GM19397 (cell line): ENCODE results near the gene FAM53B.

Experiments
- ATAC-seq: cut with Tn5 transposase; IDR thresholded peaks from one replicate; pipeline ENCODE4 v1.9.1; 2021; ENCODE audit warnings: mild to moderate bottlenecking, moderate library complexity; ENCODE audit not compliant: unreplicated experiment

Gene FAM53B

GRCh38 chr10:124698545-124699469, 45.4 kb downstream of the FAM53B start:
- no peak for ATAC-seq

GRCh38 chr10:124697837-124698544, 46.2 kb downstream of the FAM53B start:
- ATAC-seq, result no peak

GRCh38 chr10:124697443-124697836, 46.7 kb downstream of the FAM53B start:
- no peak for ATAC-seq

DNA sequence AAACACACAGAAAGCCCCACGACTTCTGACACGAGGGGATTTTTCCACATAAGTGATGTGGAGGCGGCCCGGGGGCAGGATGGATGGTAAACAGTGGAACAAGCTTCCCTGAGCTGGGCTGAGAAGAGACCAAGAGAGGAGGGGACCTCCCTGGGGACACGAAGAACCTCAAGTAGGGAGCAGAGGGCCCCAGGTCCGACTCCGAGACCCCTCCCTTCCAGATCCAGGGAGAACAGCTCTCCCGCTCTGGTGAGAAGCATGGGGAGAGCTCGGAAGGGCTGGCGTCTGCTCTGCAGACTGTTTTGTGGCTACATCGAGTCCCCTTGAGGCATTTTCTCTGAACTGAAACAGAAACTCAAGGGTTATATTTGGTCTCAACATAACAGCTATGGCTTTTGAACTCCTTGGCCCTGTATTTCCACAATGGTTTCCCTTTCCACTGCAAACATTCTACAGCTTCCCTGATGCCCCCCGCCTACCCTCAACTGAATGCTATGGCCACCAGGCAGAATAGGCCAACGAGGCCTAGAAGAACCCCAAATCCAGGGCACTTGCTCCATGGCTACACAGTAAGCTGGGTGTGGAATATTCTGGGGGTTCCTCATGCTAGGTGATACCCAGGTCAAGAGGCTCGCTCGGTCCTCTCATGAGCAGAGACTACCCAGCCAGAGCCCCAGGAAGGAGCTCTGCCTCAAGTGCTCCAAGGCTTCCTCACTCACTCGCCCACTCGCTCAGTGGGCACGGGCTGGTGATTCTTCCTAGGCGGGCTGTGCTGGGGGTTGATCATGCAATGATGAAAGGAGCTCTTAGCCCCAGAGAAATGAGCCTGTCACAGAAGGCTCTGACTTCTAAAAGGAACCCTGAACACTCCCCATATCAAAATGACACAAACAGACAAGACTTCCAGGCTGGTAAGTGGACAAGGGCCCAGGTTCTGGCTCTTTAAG, 47.5 kb downstream of the FAM53B start:
- ATAC-seq, result peak; percentile 49

DNA sequence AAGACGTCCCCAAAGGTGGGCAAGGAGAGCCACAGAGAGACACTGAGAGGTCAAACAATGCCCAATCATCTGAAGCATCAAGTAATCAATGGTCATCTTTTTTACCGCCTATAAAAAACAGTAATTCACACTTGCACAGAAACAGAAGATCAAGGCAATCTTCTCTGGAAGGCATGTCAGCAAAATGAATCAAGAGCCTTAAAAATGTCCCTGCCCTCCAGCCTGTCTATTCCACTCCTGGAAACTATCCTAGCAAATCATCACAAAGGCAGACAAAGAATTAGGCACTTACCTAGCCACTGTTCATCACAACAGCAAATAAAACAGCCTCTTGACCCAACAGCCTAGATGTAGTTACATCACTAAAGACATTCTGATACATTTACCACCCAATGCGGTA, 48.9 kb downstream of the FAM53B start:
- no peak for ATAC-seq

- no peak for ATAC-seq
These were observed 49.5 kb downstream of the FAM53B start for GRCh38 chr10:124694481-124695220.

DNA sequence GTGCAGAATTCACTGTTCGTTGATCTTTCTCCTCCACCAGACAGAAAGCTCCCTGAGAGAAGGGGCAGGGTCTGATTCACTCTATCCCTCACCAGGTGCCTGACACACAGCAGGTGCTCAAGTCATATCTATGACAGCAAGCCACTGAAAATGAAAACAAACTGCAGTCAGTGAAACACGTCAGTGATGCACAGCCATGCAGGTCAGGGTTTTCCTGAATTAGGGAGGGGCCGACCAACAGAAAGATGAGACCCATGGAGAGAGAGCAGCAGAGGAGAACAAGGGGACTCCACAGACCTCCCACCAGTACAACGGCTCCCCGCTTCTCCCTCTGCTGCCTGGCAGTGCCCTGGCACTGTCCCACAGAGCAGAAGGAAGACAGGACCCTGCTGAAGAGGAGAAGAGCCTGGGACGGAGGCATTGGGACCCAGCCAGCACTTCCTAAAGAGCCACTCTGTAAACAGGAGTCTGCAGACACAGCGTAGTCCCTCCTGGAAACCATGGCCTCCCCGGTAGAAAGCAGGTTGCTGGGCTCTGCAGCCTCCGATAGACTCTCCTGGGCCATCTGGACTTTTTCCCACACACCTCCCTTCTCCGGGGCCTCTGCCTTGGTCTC, 50.3 kb downstream of the FAM53B start:
- ATAC-seq, result no peak

GRCh38 chr10:124693396-124693795, 50.8 kb downstream of the FAM53B start:
- no peak for ATAC-seq

DNA sequence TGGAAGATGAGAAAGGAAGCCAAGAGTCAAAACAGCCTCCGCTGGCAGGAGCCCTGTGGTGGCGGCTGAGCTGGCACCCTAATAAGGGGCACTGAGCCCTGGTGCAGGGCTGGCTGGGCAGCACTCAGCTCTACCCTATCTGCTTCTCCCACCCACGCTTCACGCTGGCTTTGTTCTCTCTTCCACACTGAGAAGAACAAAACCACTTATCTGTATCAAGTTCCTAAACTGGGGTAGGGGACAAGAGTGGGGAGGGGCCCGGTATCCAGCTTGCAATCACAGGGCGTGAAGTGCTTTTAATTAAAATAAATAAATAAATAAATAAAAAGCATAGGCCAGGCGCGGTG, 52.1 kb downstream of the FAM53B start:
- no peak for ATAC-seq

DNA sequence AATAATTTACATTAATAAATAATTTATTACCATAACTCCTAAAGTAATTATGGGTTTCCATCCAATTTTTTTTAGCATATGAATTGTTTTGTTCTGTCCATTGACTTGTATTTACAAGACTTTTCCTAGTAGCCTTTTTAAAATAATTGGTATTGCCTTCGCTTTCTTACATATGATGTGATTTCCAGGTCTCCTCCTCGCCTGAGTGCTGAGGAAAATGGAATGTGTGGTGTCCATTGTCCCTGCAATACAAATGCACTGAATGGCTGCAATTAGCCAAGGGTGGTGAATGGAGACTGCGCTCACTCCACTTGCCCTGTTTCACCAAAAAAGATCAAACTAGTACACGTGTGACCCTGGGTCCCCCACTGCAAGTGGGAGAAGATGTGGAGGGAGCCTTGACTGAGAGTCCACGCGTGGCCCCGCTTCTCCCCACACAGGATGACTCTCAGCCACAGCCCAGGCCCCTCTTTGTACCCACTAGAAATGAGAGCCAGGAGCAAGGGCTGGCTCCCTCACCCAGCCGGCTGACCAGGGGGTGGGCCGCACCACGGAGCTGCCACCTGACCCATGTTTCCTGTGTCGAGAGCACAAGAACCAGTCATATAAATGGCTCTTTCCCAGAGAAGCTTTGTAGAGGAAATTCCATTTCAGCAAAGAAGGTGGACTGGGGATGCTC, 52.6 kb downstream of the FAM53B start:
- no peak for ATAC-seq

- no peak for ATAC-seq
These were observed 53.2 kb downstream of the FAM53B start for GRCh38 chr10:124691002-124691401.

GRCh38 chr10:124689911-124690498, 54.2 kb downstream of the FAM53B start:
- ATAC-seq, result no peak

- peak; percentile 82 for ATAC-seq
These were observed 55.1 kb downstream of the FAM53B start for GRCh38 chr10:124688889-124689670.

- peak; percentile 2 for ATAC-seq
These were observed 55.8 kb downstream of the FAM53B start for GRCh38 chr10:124688386-124688785.

DNA sequence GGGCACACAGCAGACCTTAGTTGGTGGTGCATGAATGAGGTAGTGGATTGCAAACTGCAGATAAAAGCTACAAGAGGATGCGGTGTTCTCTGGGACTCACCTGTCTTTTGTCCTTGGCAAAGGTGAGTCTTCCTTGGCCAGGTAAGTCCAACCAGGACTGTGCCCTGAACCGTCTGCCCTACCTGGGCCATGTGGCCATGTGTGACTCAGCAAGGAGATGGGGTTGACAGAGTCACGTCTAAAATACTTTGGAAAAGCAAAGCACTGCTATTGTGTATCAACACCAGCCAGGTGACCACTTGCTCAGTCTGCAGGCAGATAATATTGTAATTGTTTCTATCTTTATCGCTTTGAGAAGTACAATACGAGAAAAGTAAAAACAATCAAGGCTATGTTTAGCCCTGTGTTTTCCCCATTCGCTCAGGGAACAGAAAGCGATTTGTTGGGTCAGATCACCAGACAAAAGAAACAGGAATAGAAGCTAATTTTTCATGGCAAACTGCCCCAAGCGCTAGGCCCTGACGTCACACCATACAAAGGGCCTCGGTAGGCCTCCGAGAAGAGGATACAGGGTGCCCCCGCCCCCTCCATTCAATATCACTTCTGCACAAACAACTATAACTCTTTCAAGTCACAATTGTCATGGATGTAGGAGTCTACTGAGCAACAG, 57.3 kb downstream of the FAM53B start:
- no peak for ATAC-seq

GRCh38 chr10:124685261-124685660, 58.9 kb downstream of the FAM53B start:
- ATAC-seq, result no peak

DNA sequence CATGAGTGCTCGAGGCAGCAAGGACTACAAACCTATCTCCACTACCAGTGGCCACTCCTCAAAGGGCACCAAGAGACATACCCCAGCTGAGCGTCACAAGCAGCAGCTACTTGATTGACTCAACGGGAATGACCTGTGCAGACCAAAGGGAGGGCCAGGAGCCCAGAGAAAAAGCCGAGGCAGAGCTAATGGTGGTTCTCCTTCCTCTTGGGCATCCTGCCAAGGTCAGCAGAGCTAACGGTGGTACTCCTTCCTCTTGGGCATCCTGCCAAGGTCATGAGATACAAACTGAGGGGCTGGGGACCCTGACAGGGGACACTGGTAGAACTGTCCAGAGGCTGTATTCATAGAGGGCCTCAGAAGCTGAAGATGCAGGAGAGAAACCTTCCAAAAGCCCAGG, 60.4 kb downstream of the FAM53B start:
- no peak for ATAC-seq
